Activated T-cell treated with anti-CD3 and anti-CD28 coated beads, Interleukin-2, amount 50 U/mL, for 24 hours (primary cell): ENCODE measurements around the gene RHOXF2.
"Not testable (repeated sequence)": the region's sequence is repeated elsewhere in the genome, so short reads cannot be mapped to it uniquely, and the experiment has no call there.

Experiments
- DNase-seq: peaks from one replicate; pipeline ENCODE4 v3.0.0-alpha.2; 2020
- H3K27ac Mint-ChIP-seq: 2 replicates; pipeline ENCODE4 v1.8.0; 2020; ENCODE audit warnings: mild to moderate bottlenecking, mixed read lengths
- H3K27me3 Mint-ChIP-seq: 2 replicates; pipeline ENCODE4 v1.8.0; 2020; ENCODE audit warnings: mixed read lengths
- H3K36me3 Mint-ChIP-seq: 2 replicates; pipeline ENCODE4 v1.8.0; 2020; ENCODE audit warnings: low read depth, mixed read lengths
- H3K4me1 Mint-ChIP-seq: 2 replicates; pipeline ENCODE4 v1.8.0; 2020; ENCODE audit warnings: low read depth, mixed read lengths
- H3K4me3 Mint-ChIP-seq: 2 replicates; pipeline ENCODE4 v1.8.0; 2020; ENCODE audit warnings: mild to moderate bottlenecking, moderate library complexity, mixed read lengths
- H3K9me3 Mint-ChIP-seq: 2 replicates; pipeline ENCODE4 v1.8.0; 2020; ENCODE audit warnings: mixed read lengths

Gene RHOXF2, protein sequence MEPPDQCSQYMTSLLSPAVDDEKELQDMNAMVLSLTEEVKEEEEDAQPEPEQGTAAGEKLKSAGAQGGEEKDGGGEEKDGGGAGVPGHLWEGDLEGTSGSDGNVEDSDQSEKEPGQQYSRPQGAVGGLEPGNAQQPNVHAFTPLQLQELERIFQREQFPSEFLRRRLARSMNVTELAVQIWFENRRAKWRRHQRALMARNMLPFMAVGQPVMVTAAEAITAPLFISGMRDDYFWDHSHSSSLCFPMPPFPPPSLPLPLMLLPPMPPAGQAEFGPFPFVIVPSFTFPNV

DNA sequence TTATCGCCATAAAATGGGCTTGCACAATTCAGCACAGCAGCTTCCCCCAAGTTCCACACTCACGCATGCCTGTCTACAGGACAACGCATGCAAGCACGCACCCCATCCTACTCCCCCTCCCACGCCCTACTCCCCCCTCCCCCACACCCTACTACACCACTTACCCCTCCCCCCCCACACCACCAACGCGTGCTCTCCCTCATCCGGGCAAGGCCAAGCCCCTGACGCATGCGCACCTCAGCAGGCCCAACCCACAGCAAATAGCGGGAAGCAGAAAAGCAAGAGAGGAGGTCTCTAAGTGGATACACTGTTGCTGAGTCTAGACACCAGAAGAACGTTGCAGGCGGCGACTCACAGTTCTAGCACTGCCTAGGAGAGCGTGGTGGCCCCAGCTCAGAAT lies at the start of gene RHOXF2:
TSS of gene RHOXF2 (plus strand) at position 301 of the 400 bp plus-strand sequence. CDS start 138 bp downstream, outside the sequence.
- not testable (repeated sequence) for H3K27me3 Mint-ChIP-seq, H3K4me3 Mint-ChIP-seq, H3K4me1 Mint-ChIP-seq, H3K27ac Mint-ChIP-seq, DNase-seq, H3K36me3 Mint-ChIP-seq, H3K9me3 Mint-ChIP-seq

DNA sequence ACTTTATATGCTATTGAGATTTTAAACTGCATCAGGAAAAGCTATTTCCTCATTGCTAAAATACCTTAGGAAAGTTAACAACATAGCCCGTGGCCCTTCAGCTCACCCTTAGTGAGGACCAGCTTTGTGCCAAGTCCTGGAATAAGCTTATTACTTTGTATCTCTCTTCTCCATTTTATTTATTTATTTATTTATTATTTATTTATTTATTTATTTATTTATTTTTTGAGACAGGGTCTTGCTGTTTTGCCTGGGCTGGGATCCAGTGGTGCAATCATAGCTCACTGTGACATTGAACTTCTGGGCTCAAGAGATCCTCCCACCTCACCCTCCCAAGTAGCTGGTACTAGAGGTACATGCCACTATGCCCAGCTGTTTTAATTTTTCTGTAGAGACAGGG lies 49.0 kb upstream of the RHOXF2 start:
- peaks cover 13% of the 10 kb centered on the region for H3K27me3 Mint-ChIP-seq
- no peak overlapping the region for H3K27ac Mint-ChIP-seq
- no peaks in the 10 kb centered on the region for H3K36me3 Mint-ChIP-seq
- H3K4me1 Mint-ChIP-seq, result no peaks in the 10 kb centered on the region
- DNase-seq, result no peak
- H3K9me3 Mint-ChIP-seq, result peaks cover 6% of the 10 kb centered on the region
- no peak overlapping the region for H3K4me3 Mint-ChIP-seq

DNA sequence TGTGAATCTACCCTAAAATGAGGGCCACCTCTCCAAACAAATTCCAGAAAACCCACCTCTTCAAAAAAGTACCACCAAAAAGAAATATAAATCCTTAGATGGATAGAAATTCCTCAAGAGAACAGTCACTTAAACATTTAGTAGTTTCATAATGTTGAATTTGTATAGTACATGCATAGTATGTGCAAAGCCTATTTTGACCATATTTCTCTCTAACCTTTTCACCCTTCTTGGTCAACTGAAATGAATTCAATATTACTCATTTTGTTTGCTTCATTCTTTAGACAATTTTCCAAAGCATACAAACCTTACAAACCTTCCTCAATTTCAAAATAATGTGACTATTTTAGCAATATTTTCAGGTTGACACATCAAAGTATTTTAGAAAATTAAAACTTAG lies 46.8 kb upstream of the RHOXF2 start:
- DNase-seq, result no peak
- H3K4me1 Mint-ChIP-seq, result no peaks in the 10 kb centered on the region
- no peak overlapping the region for H3K4me3 Mint-ChIP-seq
- no peaks in the 10 kb centered on the region for H3K36me3 Mint-ChIP-seq
- H3K27ac Mint-ChIP-seq, result no peak overlapping the region
- peaks cover 9% of the 10 kb centered on the region for H3K27me3 Mint-ChIP-seq
- H3K9me3 Mint-ChIP-seq, result no peaks in the 10 kb centered on the region

DNA sequence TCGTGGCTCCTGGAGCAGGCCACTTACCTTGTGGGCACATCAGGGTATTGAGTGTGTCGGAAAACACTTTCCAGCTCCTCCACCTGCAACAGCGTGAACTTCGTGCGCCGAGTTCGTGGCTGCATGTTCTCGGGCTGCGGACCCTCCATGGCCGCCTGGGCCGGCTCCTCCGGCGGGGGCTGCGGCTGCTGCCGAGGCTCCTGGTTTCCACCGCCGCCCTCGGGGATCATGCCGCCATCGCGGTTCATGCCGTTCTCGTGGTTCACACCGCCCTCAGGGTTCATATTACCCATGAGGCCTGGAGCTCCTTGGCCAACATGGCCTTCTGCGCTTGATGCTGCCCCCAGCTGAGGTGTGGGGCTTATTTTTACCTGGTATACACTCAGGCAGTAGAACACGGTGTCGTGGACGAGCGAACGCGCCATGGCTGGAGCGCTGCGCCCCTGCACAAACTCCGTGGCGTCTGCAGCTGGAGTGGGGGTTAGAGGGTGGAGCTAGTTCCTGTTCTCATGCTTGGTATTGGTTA lies 42.9 kb upstream of the RHOXF2 start, which contains the start of gene RHOXF1:
TSS of gene RHOXF1 (minus strand) at position 476 of the 526 bp plus-strand sequence. CDS start at position 425, 51 bp downstream.
- Mint-ChIP-seq H3K4me3 (no peak within 1 kb of the TSS), H3K27me3 (peaks cover 8% of the 10 kb centered on the region), H3K9me3 (no peaks in the 10 kb centered on the region), H3K36me3 (no peaks in the 10 kb centered on the region), H3K4me1 (no peaks in the 10 kb centered on the region), H3K27ac (no peak within 1 kb of the TSS)
- DNase-seq, result no peak

DNA sequence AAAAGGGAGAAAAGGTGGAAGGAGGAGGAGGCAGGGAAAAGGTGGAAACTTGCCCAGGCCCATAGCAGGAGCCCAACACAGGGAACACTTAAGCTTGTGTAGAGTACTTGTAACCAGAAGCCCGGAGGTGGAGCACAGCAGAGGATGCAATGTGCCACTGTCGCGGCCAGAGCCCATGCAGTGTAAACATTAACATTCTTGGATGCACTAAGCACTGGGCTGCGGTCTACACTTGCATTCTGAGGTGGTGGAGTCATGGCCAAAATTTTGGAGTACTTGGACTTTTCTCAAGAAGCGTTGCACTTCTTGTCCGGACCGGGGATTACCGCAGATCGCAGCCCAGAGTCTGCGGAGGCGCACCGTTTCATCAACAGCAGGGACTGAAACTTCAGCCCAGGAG lies 38.2 kb upstream of the RHOXF2 start:
- Mint-ChIP-seq H3K27me3 (peaks cover 5% of the 10 kb centered on the region), H3K4me3 (no peak overlapping the region), H3K27ac (no peak overlapping the region), H3K9me3 (no peaks in the 10 kb centered on the region), H3K4me1 (peaks cover 1% of the 10 kb centered on the region), H3K36me3 (no peaks in the 10 kb centered on the region)
- no peak for DNase-seq

DNA sequence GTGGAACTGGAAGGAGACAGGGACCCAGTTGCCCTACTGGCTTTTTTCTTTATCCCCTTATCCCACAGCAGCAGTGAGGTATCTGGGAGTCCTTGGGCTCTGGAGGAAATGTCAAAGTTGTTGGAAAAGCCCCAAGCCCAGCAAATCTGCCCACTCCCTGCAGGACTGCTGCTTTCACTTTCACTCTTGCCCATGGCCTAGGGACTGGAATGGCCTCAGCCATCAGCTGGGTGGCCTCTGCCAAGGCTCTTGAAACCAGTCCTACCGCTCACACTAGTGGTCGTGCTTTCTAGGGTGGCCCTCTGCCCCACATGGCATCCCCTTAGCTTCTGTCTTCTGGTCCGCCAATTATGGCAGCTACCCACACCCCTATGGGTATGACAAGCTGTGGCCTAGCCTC lies 33.0 kb upstream of the RHOXF2 start:
- DNase-seq, result no peak
- no peaks in the 10 kb centered on the region for H3K9me3 Mint-ChIP-seq
- H3K36me3 Mint-ChIP-seq, result no peaks in the 10 kb centered on the region
- H3K4me3 Mint-ChIP-seq, result no peak overlapping the region
- no peak overlapping the region for H3K27ac Mint-ChIP-seq
- H3K4me1 Mint-ChIP-seq, result peaks cover 3% of the 10 kb centered on the region
- H3K27me3 Mint-ChIP-seq, result no peaks in the 10 kb centered on the region

DNA sequence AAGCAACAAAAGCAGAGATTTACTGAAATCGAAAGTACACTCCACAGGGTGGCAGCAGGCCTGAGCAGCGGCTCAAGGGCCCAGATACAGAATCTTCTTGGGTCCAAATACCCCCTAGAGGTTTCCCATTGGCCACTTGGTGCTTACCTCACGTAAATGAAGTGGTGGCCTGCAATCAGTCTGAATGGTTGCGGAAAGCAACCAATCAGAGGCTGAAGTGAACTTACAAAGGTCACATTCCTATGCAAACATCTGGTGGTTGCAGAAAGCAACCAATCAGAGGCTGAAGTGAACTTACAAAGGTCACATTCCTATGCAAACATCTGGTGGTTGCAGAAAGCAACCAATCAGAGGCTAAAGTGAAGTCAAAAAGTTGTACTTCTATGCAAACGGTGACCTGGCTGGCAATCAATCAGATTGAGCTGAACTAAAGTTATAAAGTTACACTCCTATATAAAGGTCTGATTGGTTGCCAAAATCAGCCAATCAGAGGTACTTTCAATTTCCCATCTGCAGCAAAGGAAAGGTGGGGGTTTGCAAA lies 30.0 kb upstream of the RHOXF2 start:
- not testable (repeated sequence) for H3K4me3 Mint-ChIP-seq, DNase-seq, H3K4me1 Mint-ChIP-seq, H3K27ac Mint-ChIP-seq, H3K36me3 Mint-ChIP-seq, H3K9me3 Mint-ChIP-seq, H3K27me3 Mint-ChIP-seq

DNA sequence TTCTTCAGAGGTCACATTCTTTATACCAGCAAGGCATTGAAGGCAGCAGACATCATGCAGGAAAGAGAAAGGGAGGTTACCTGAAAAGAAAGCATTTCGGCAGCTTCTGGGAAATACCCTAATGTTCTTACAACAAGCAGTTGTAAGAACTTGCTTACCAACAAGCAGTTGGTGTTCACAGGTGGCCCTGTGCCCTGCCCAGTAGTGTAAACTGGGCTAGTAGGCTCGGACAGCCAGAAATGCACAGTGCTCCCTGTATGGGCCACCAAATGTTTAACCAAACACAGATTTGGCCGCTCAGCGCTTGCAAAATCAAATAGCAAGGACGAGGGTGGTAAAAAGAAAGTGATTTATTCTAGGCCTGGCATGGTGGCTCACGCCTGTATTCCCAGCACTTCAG lies 22.3 kb upstream of the RHOXF2 start:
- H3K9me3 Mint-ChIP-seq, result no peaks in the 10 kb centered on the region
- no peaks in the 10 kb centered on the region for H3K36me3 Mint-ChIP-seq
- DNase-seq, result no peak
- H3K27me3 Mint-ChIP-seq, result peaks cover 14% of the 10 kb centered on the region
- no peak overlapping the region for H3K27ac Mint-ChIP-seq
- H3K4me3 Mint-ChIP-seq, result no peak overlapping the region
- no peaks in the 10 kb centered on the region for H3K4me1 Mint-ChIP-seq

DNA sequence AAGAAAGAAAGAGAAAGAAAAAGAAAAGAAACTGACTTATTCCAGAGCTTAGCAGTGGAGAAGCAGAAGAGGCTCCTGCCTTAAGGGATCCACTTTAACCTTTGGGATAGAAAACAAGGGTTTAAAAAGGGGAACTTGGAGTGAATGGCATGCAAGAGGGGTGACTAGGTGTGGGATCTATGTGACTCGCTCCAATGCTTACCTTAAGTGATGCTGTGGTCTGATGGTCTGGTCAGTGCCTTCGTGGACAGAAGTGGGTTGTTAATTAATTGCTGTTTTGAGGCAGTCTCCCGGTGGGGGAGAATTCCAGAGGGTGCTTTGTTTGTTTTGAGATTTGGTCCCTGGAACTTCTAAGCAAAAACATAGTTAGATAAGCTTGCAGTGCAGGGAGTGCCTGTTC lies 21.6 kb upstream of the RHOXF2 start:
- no peak for DNase-seq
- H3K9me3 Mint-ChIP-seq, result no peaks in the 10 kb centered on the region
- peaks cover 17% of the 10 kb centered on the region for H3K27me3 Mint-ChIP-seq
- no peak overlapping the region for H3K4me3 Mint-ChIP-seq
- H3K36me3 Mint-ChIP-seq, result no peaks in the 10 kb centered on the region
- H3K4me1 Mint-ChIP-seq, result no peaks in the 10 kb centered on the region
- H3K27ac Mint-ChIP-seq, result no peak overlapping the region

DNA sequence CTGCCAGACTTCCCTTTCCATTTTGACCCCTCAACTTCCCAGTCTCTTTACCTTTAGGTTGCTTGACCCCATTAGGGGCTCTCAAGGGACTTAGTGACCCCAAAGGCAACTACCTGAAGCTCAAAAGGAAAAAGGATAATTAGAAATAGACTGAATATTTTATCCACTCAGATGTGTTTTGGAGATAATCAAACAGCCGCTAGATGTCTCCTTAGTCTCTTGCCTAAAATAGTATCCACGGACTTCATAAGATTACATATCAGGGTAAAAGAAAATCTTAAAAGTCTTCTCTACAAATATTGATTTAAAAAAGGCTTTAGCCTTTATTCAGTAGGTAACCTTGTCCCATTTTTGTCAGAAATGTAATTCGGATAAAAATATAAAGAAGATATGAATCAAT lies 21.0 kb upstream of the RHOXF2 start:
- peaks cover 17% of the 10 kb centered on the region for H3K27me3 Mint-ChIP-seq
- no peaks in the 10 kb centered on the region for H3K4me1 Mint-ChIP-seq
- no peak overlapping the region for H3K4me3 Mint-ChIP-seq
- H3K36me3 Mint-ChIP-seq, result no peaks in the 10 kb centered on the region
- no peaks in the 10 kb centered on the region for H3K9me3 Mint-ChIP-seq
- no peak overlapping the region for H3K27ac Mint-ChIP-seq
- no peak for DNase-seq

DNA sequence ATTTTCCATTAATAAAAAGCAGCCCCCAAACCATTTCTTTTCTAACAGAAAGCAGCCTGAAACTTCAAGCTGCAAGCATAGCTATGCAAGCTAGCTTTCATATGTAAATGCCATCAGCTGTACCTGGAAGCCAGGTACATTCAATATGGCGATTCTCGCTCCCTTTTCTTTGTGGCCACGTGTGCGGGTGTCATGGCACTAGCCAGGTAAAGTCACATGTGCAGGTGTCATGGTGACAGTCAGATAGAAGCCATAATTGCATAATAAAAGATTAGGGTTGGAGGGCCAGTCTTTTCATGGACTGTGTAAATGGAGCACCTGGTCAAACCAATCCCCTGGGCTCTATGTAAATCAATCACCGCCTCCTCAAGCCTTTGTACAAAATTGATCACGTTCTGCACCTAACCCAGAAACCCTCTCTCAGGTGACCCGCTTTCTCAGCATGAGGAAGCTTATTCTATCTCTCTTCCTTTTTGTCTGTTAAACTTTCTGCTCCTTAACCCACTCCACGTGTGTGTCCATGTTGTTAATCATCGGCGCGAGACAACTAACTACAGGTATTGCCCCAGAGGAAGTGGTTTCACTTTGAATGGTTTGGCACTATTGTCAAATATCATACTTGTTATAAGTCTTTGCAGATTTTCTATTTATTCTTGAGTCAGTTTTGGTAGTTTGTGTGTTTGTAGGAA lies 18.0 kb upstream of the RHOXF2 start:
- Mint-ChIP-seq H3K9me3 (no peaks in the 10 kb centered on the region), H3K4me1 (peaks cover 13% of the 10 kb centered on the region), H3K4me3 (no peak overlapping the region), H3K27ac (no peak overlapping the region), H3K27me3 (peaks cover 26% of the 10 kb centered on the region), H3K36me3 (no peaks in the 10 kb centered on the region)
- DNase-seq, result no peak

DNA sequence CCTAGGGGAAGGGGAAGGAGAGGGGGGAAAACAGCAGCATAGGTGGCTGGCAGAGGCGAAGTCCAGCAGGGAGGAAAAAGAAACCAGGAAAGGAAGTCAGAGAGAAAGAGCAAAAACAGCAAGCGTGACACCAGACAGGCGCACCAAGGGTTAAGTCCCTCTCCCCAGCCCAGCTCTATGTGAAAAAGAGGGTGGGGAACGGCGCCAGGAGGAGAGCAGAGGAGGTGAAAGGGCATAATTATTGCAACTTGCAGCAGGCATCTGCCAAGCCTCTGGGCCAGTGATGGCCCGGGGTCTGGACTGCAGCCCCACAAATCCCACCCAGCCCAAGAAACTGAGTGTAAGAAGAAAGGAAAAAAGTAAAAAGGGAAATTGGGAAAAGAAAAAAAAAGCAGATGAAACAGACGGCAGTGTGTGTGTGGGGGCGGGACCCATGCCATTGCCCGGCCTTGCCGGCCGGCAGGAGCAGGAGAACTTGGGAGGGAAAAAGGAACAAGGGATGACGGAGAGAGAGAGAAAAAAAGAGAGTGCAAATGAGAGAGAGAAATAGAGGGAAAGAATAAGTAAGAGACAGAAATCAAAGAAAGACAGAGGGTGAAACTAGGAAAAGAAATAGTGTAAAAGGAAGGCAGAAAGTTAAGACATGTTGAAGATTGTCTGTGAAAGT lies 14.1 kb upstream of the RHOXF2 start:
- peaks cover 21% of the 10 kb centered on the region for H3K4me1 Mint-ChIP-seq
- peaks cover 14% of the 10 kb centered on the region for H3K27me3 Mint-ChIP-seq
- no peaks in the 10 kb centered on the region for H3K9me3 Mint-ChIP-seq
- no peak overlapping the region for H3K27ac Mint-ChIP-seq
- H3K36me3 Mint-ChIP-seq, result no peaks in the 10 kb centered on the region
- no peak for DNase-seq
- H3K4me3 Mint-ChIP-seq, result no peak overlapping the region

DNA sequence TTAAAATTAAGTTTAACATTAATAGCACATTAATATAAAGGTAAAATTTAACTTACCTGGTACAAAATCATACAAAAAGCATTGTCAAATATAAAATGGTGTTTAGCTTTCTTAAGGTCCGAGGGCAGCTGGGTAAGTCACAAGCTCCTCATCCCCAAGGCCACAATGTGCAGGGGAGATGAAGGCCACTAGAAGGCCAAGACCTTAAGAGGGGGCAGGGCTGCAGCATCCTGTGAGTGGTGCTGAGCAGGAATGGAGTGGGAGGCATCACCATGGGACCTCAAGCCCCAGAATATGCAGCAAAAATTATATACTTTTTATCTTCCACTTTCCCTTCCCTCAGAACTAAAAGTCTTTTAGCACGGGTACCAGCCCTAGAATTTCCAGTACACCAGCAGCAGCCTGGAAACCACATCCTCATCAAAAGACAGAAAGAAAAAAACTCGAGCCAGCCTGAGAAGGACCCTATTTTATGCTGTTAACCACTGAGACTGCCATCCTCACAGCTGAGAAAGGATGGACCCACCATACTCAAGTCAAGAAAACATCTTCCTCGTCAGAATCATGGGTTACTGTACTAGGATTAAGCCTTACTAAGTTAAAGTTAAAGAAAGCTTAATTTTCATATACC lies 13.0 kb upstream of the RHOXF2 start:
- Mint-ChIP-seq H3K27ac (no peak overlapping the region), H3K9me3 (no peaks in the 10 kb centered on the region), H3K4me3 (no peak overlapping the region), H3K27me3 (peaks cover 13% of the 10 kb centered on the region), H3K4me1 (peaks cover 21% of the 10 kb centered on the region), H3K36me3 (no peaks in the 10 kb centered on the region)
- DNase-seq, result no peak

DNA sequence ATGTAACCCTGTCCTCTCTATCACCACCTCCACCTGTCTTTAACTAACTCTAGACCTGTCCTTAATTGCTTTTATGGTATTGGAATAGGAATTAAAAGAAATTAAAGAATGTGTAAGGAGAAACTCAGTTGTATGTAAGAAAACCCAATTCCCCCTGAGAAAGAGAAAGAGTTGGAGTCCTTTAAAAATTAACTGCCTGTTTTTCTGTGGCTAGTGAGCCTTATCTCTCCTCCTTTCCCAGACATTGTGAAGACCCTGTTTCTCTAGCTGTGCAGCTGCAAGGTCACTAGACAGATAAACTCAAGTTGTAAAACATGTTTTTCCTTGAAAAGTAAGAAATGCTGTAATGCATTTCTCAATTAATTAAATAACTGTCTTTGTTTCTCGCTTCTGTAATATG lies 12.1 kb upstream of the RHOXF2 start:
- H3K27me3 Mint-ChIP-seq, result peaks cover 10% of the 10 kb centered on the region
- H3K27ac Mint-ChIP-seq, result not testable (repeated sequence)

More for the DNA sequence above, 12.1 kb upstream of the RHOXF2 start:
- not testable (repeated sequence) for H3K4me3 Mint-ChIP-seq, H3K36me3 Mint-ChIP-seq, DNase-seq, H3K9me3 Mint-ChIP-seq
- peaks cover 21% of the 10 kb centered on the region for H3K4me1 Mint-ChIP-seq
